SK-N-SH (cell line): ENCODE data around the gene EXOC3. TPM values are rescaled to one million over a fixed set of nuclear protein-coding genes. Genes with fewer than 3 reads are reported as not detected.

ENCODE experiments used
- CTCF ChIA-PET: fragments of 300-600, 350-600 bp; formaldehyde crosslinking; extraction: SDS; loops from one replicate; lab custom pipeline; 2021; lab: Yijun Ruan, JAX
- POLR2A ChIA-PET: fragments of 350-600 bp; sonication (Branson Sonifier 250); formaldehyde crosslinking; extraction: SDS; loops from one replicate; lab custom pipeline; 2020; ENCODE audit warnings: antibody characterized with exemption, inconsistent platforms; lab: Yijun Ruan, JAX
- DNase-seq: peaks from one replicate; pipeline ENCODE4 v3.0.0; 2012
- H2AFZ ChIP-seq: fragments of 200-600 bp; sonication (generic); 2 replicates; pipeline ENCODE4 v1.8.1; 2016; ENCODE audit warnings: antibody characterized with exemption, mild to moderate bottlenecking, low read depth
- H3F3A ChIP-seq: fragments of 200-600 bp; sonication (generic); replicated peaks from 2 replicates; pipeline ENCODE3; 2016; ENCODE audit warnings: antibody characterized with exemption, mild to moderate bottlenecking; ENCODE audit not compliant: insufficient read depth
- H3K27ac ChIP-seq, 2 experiments: fragments of 200-500 bp in 1 of 2; fragments of 200-600 bp in 1 of 2; sonication (Bioruptor generic) in 1 of 2; sonication (generic), shearing (Covaris generic) in 1 of 2; 2 replicates each; pipeline versions ENCODE4 v1.5.1 to v1.6.1; 2014 to 2016; ENCODE audit warnings: low read depth in 2 of 2, inconsistent platforms in 1 of 2, low read length in 1 of 2, mild to moderate bottlenecking in 1 of 2, mixed read lengths in 1 of 2
- H3K27me3 ChIP-seq: fragments of 200-600 bp; sonication (generic), shearing (Covaris generic); 2 replicates; pipeline ENCODE4 v1.6.1; 2016; ENCODE audit warnings: mixed run types; ENCODE audit not compliant: insufficient read depth
- H3K36me3 ChIP-seq, 2 experiments: fragments of 200-500 bp in 1 of 2; fragments of 200-600 bp in 1 of 2; sonication (Bioruptor generic) in 1 of 2; sonication (generic) in 1 of 2; replicated peaks in 1 of 2; 2 replicates each; pipeline versions ENCODE3 to v1.5.1; 2014 to 2016; ENCODE audit warnings: low read length in 1 of 2, mild to moderate bottlenecking in 1 of 2; ENCODE audit not compliant: insufficient read depth in 2 of 2, control insufficient read depth in 1 of 2
- H3K4me1 ChIP-seq, 2 experiments: fragments of 200-500 bp in 1 of 2; fragments of 200-600 bp in 1 of 2; sonication (Bioruptor generic) in 1 of 2; sonication (generic), shearing (Covaris generic) in 1 of 2; 2 replicates each; pipeline versions ENCODE4 v1.5.1 to v1.6.1; 2014 to 2016; ENCODE audit warnings: low read depth in 1 of 2, low read length in 1 of 2, mixed run types in 1 of 2; ENCODE audit not compliant: insufficient read depth in 2 of 2, control insufficient read depth in 1 of 2
- H3K4me2 ChIP-seq: fragments of 200-600 bp; sonication (generic), shearing (Covaris generic); 2 replicates; pipeline ENCODE4 v1.6.1; 2017; ENCODE audit warnings: mixed run types
- H3K4me3 ChIP-seq, 2 experiments: fragments of 200-500 bp in 1 of 2; fragments of 200-600 bp in 1 of 2; sonication (Bioruptor generic) in 1 of 2; sonication (generic), shearing (Covaris generic) in 1 of 2; 2 replicates each; pipeline versions ENCODE4 v1.5.1 to v1.8.1; 2014 to 2016; ENCODE audit warnings: low read depth in 2 of 2, inconsistent platforms in 1 of 2, low read length in 1 of 2, mild to moderate bottlenecking in 1 of 2, mixed read lengths in 1 of 2, moderate library complexity in 1 of 2
- H3K79me2 ChIP-seq: fragments of 200-600 bp; sonication (generic); 2 replicates; pipeline ENCODE4 v1.8.1; 2017; ENCODE audit warnings: mild to moderate bottlenecking; ENCODE audit not compliant: insufficient read depth
- H3K9ac ChIP-seq: fragments of 200-600 bp; sonication (generic); 2 replicates; pipeline ENCODE4 v1.6.1; 2017; ENCODE audit warnings: mixed run types
- H3K9me2 ChIP-seq: fragments of 200-600 bp; sonication (generic); 2 replicates; pipeline ENCODE4 v1.6.1; 2017; ENCODE audit warnings: mixed run types
- H3K9me3 ChIP-seq: fragments of 200-600 bp; sonication (generic); 2 replicates; pipeline ENCODE4 v1.6.1; 2017; ENCODE audit warnings: mixed run types, mild to moderate bottlenecking, moderate library complexity
- H4K20me1 ChIP-seq: fragments of 200-600 bp; sonication (generic); 2 replicates; pipeline ENCODE4 v1.6.1; 2017; ENCODE audit warnings: mild to moderate bottlenecking, mixed run types; ENCODE audit not compliant: insufficient read depth
- ELF1 ChIP-seq: IDR thresholded peaks from 2 replicates; pipeline ENCODE4 v1.4.0; 2012
- EP300 ChIP-seq, 2 experiments: IDR thresholded peaks; 2 replicates each; pipeline versions ENCODE4 v1.4.0 to v1.6.1; 2012; ENCODE audit warnings: borderline replicate concordance in 1 of 2, low read depth in 1 of 2, low read length in 1 of 2
- FOSL2 ChIP-seq: IDR thresholded peaks from 2 replicates; pipeline ENCODE4 v1.4.0; 2012; ENCODE audit warnings: low read depth, mild to moderate bottlenecking, moderate library complexity, borderline replicate concordance
- FOXJ3 ChIP-seq: sonication (generic); formaldehyde crosslinking; IDR thresholded peaks from 2 replicates; pipeline ENCODE4 v1.5.1; 2020; ENCODE audit warnings: mild to moderate bottlenecking, missing genetic modification reagents
- FOXM1 ChIP-seq: IDR thresholded peaks from 2 replicates; pipeline ENCODE4 v1.4.0; 2012; ENCODE audit warnings: low read depth, mild to moderate bottlenecking
- GABPA ChIP-seq: IDR thresholded peaks from 2 replicates; pipeline ENCODE4 v1.4.0; 2012; ENCODE audit warnings: low read depth, mild to moderate bottlenecking
- GATA2 ChIP-seq: sonication (generic); formaldehyde crosslinking; IDR thresholded peaks from 2 replicates; pipeline ENCODE4 v1.5.0; 2020; ENCODE audit warnings: mild to moderate bottlenecking, missing genetic modification reagents
- JUND ChIP-seq: IDR thresholded peaks from 2 replicates; pipeline ENCODE4 v1.4.0; 2012
- MXI1 ChIP-seq: IDR thresholded peaks from 2 replicates; pipeline ENCODE4 v1.6.1; 2012; ENCODE audit warnings: mild to moderate bottlenecking, low read depth, low read length, improper control_type of control experiment
- POLR2AphosphoS5 ChIP-seq: IDR thresholded peaks from 2 replicates; pipeline ENCODE4 v1.6.1; 2012; ENCODE audit warnings: low read depth, low read length
- RCOR1 ChIP-seq: fragments of 150-350 bp; IDR thresholded peaks from 2 replicates; pipeline ENCODE4 v1.6.1; 2017; ENCODE audit warnings: antibody characterized with exemption, low read length
- RXRA ChIP-seq: IDR thresholded peaks from 2 replicates; pipeline ENCODE4 v1.4.0; 2012; ENCODE audit warnings: low read depth, mild to moderate bottlenecking, borderline replicate concordance
- SMC3 ChIP-seq: IDR thresholded peaks from 2 replicates; pipeline ENCODE4 v1.6.1; 2012; ENCODE audit warnings: low read depth, low read length, improper control_type of control experiment
- TAF1 ChIP-seq: IDR thresholded peaks from 2 replicates; pipeline ENCODE4 v1.6.1; 2012; ENCODE audit warnings: low read depth, mild to moderate bottlenecking, low read length, moderate library complexity, borderline replicate concordance
- TCF12 ChIP-seq: IDR thresholded peaks from 2 replicates; pipeline ENCODE4 v1.4.0; 2012
- YY1 ChIP-seq: IDR thresholded peaks from 2 replicates; pipeline ENCODE4 v1.4.0; 2012; ENCODE audit warnings: low read depth, mild to moderate bottlenecking
- WGBS: methylation state at CpG from one replicate; pipeline ENCODE4 v1.1.6; 2017; ENCODE audit warnings: low lambda C conversion rate; 5-methylcytosine and 5-hydroxymethylcytosine counted together
- polyA plus RNA-seq, 3 experiments: library from polyadenylated mRNA; depleted of rRNA; stranded (reverse); fragments of >200 nt; gene quantifications; 2 replicates each; pipeline ENCODE4 v1.2.3, GENCODE V29; 2012
- TF ChIP-seq, protein P1 (sequence below): IDR thresholded peaks from 2 replicates; pipeline ENCODE4 v1.4.0; 2012; ENCODE audit warnings: low read depth
- TF ChIP-seq, protein P2 (sequence below): IDR thresholded peaks from 2 replicates; pipeline ENCODE4 v1.6.1; 2012; ENCODE audit warnings: mild to moderate bottlenecking, low read depth, low read length, moderate library complexity
- TF ChIP-seq, protein P3 (sequence below): fragments of 200-600 bp; sonication (generic); IDR thresholded peaks from 2 replicates; pipeline ENCODE4 v1.6.1; 2017; ENCODE audit warnings: antibody characterized with exemption, mild to moderate bottlenecking, moderate library complexity

The EXOC3 gene
- polyA plus RNA-seq, 1 of the 3 experiments (the other 2 are of a cell fraction) = 25.7 TPM

DNA sequence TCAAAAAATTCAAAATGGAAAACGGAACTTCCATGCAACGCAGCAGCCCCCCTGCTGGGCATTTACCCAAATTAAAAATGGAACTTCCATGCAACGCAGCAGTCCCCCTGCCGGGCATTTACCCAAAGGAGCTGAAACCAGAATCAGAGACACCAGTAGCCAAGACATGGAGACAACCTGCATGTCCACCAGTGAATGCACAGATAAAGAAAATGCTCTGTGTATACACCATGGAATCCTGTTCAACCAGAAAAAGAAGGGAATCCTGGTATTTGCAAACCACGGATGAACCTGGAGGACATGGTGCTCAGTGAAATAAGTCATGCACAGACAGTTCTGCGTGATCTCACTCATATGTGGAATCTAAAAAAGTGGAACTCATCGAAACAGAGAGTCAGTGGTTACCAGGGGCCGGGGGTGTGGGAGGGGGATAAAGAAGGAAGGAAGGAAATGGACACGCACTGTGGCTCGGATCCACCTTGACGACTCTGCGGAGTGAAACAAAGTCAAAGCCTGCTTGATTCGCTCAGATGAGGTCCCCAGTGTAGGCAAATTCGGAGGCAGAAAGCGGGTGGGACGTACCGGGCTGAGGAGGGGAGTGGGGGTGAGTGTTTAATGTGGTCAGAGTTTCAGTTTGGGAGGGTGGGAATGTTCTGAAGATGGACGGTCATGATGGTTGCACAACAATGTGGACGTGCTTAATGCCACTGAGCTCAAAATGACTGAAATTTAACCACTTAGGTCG, 40.2 kb upstream of the EXOC3 start:
- H3K36me3 ChIP-seq = no peaks in the 10 kb centered on the region
- peaks cover 0 to 4% of the 10 kb centered on the region in 2 experiments; a peak in 2 of 4 replicates for H3K4me1 ChIP-seq
- WGBS = 72% methylated on average over 19 of the region's 20 CpGs
- no peaks in the 10 kb centered on the region for H3K9me3 ChIP-seq
- H2AFZ ChIP-seq = no peak overlapping the region
- TF ChIP-seq, protein P1, sequence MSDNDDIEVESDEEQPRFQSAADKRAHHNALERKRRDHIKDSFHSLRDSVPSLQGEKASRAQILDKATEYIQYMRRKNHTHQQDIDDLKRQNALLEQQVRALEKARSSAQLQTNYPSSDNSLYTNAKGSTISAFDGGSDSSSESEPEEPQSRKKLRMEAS = no peak
- TF ChIP-seq TCF12 (no peak), JUND (no peak), RXRA (no peak), SMC3 (no peak), FOSL2 (no peak), YY1 (no peak)
- TF ChIP-seq, protein P2, sequence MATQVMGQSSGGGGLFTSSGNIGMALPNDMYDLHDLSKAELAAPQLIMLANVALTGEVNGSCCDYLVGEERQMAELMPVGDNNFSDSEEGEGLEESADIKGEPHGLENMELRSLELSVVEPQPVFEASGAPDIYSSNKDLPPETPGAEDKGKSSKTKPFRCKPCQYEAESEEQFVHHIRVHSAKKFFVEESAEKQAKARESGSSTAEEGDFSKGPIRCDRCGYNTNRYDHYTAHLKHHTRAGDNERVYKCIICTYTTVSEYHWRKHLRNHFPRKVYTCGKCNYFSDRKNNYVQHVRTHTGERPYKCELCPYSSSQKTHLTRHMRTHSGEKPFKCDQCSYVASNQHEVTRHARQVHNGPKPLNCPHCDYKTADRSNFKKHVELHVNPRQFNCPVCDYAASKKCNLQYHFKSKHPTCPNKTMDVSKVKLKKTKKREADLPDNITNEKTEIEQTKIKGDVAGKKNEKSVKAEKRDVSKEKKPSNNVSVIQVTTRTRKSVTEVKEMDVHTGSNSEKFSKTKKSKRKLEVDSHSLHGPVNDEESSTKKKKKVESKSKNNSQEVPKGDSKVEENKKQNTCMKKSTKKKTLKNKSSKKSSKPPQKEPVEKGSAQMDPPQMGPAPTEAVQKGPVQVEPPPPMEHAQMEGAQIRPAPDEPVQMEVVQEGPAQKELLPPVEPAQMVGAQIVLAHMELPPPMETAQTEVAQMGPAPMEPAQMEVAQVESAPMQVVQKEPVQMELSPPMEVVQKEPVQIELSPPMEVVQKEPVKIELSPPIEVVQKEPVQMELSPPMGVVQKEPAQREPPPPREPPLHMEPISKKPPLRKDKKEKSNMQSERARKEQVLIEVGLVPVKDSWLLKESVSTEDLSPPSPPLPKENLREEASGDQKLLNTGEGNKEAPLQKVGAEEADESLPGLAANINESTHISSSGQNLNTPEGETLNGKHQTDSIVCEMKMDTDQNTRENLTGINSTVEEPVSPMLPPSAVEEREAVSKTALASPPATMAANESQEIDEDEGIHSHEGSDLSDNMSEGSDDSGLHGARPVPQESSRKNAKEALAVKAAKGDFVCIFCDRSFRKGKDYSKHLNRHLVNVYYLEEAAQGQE = no peak
- TF ChIP-seq, all 33 proteins: peak for 0
- POLR2A ChIA-PET = no interaction called here
- no peaks in the 10 kb centered on the region for H3F3A ChIP-seq
- H4K20me1 ChIP-seq = no peaks in the 10 kb centered on the region
- no peaks in the 10 kb centered on the region; the same call in 1 of the 2 replicates for H3K27me3 ChIP-seq
- H3K4me3 ChIP-seq = no peak overlapping the region
- CTCF ChIA-PET = no interaction called here
- no peak overlapping the region for H3K9ac ChIP-seq
- H3K27ac ChIP-seq = no peak overlapping the region
- H3K9me2 ChIP-seq = no peaks in the 10 kb centered on the region
- DNase-seq = no peak
- no peak overlapping the region for H3K4me2 ChIP-seq
- no peaks in the 10 kb centered on the region for H3K79me2 ChIP-seq

DNA sequence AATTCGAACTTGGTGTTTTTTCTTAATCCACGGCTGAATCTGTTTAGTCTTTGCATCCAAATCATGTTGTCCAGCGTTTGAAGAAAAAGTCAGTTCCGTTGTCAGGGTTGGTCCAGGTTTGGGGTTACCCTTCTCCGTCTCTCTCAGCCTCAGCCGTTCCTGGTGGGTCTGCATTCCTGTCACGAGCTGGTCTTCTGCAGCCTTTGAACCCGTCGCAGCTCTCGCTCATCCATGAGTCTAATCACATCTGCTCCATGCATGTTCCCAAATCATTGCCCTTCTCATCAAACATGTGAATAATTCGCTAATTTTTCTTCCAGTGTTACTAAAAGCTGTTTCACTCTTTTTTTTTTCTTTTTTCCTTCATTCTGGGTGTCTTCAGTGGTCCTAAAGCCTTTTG, 39.0 kb upstream of the EXOC3 start:
- TF ChIP-seq JUND (no peak), MXI1 (no peak), POLR2AphosphoS5 (no peak), SMC3 (no peak), GATA2 (no peak), TAF1 (no peak), YY1 (no peak), RXRA (no peak), TCF12 (no peak), EP300 (IDR thresholded peaks at IDR 0.05; ENCODE audit: borderline replicate concordance in 1 of 2, low read depth in 1 of 2, low read length in 1 of 2) (no peak), FOXJ3 (no peak), ELF1 (no peak), FOSL2 (no peak), FOXM1 (no peak), RCOR1 (no peak), GABPA (no peak)
- TF ChIP-seq, protein P1 = no peak
- TF ChIP-seq, protein P3, sequence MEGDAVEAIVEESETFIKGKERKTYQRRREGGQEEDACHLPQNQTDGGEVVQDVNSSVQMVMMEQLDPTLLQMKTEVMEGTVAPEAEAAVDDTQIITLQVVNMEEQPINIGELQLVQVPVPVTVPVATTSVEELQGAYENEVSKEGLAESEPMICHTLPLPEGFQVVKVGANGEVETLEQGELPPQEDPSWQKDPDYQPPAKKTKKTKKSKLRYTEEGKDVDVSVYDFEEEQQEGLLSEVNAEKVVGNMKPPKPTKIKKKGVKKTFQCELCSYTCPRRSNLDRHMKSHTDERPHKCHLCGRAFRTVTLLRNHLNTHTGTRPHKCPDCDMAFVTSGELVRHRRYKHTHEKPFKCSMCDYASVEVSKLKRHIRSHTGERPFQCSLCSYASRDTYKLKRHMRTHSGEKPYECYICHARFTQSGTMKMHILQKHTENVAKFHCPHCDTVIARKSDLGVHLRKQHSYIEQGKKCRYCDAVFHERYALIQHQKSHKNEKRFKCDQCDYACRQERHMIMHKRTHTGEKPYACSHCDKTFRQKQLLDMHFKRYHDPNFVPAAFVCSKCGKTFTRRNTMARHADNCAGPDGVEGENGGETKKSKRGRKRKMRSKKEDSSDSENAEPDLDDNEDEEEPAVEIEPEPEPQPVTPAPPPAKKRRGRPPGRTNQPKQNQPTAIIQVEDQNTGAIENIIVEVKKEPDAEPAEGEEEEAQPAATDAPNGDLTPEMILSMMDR = no peak
- CTCF ChIA-PET = interaction anchor here (1.6 kb wide), 1 partner anchor 15 kb away, joined by 3 read pairs; no protein-coding TSS in a partner anchor
- no peaks in the 10 kb centered on the region for H3K9me3 ChIP-seq
- no peak overlapping the region for H3K4me3 ChIP-seq
- no peaks in the 10 kb centered on the region for H3F3A ChIP-seq
- no peaks in the 10 kb centered on the region for H3K9me2 ChIP-seq
- 74% methylated on average over 11 of the region's 11 CpGs for WGBS
- no peaks in the 10 kb centered on the region for H3K36me3 ChIP-seq
- H3K27ac ChIP-seq = no peak overlapping the region
- no peaks in the 10 kb centered on the region for H4K20me1 ChIP-seq
- peaks cover 0 to 4% of the 10 kb centered on the region in 2 experiments; a peak in 2 of 4 replicates for H3K4me1 ChIP-seq
- H3K79me2 ChIP-seq = no peaks in the 10 kb centered on the region
- no peak overlapping the region for H3K9ac ChIP-seq
- no peak overlapping the region for H3K4me2 ChIP-seq
- POLR2A ChIA-PET = no interaction called here
- no peak for DNase-seq
- H3K27me3 ChIP-seq = no peaks in the 10 kb centered on the region; the same call in 1 of the 2 replicates
- no peak overlapping the region for H2AFZ ChIP-seq
